SKM-1 treated with dmso at 0.1 percent for 144 hours (cell line): ENCODE data around the gene DLG4.
A peak's percentile ranks its signal among the peaks of the same experiment; 100 is the strongest.

ENCODE experiments used
- DNase-seq: peaks from one replicate; lab custom pipeline; 2025; ENCODE audit not compliant: unreplicated experiment; lab: John Stamatoyannopoulos, UW

Gene DLG4

GRCh38 chr17:7219812-7220592 is at the start of gene DLG4, which contains the start of gene ACADVL:
TSS of gene DLG4 (minus strand) at chr17:7219836.
TSS of gene ACADVL (plus strand) at chr17:7219938. CDS start at chr17:7219985, 47 bp downstream.
- DNase-seq = peak; percentile 48

- no peak for DNase-seq
These were observed 47.1 kb upstream of the DLG4 start for GRCh38 chr17:7266784-7267183.

- DNase-seq = no peak
These were observed 44.1 kb upstream of the DLG4 start for GRCh38 chr17:7263801-7264078.

- no peak for DNase-seq
These were observed 43.5 kb upstream of the DLG4 start for GRCh38 chr17:7262935-7263800.

GRCh38 chr17:7262192-7262934 is 42.7 kb upstream of the DLG4 start, which contains the start of gene CLDN7:
TSS of gene CLDN7 (minus strand) at chr17:7262478. CDS start at chr17:7262043, 435 bp downstream.
- DNase-seq = no peak

- no peak for DNase-seq
These were observed 41.9 kb upstream of the DLG4 start for GRCh38 chr17:7261379-7262191.

GRCh38 chr17:7260651-7261378 is 41.2 kb upstream of the DLG4 start:
- DNase-seq = no peak

GRCh38 chr17:7260151-7260550 is 40.5 kb upstream of the DLG4 start:
- no peak for DNase-seq

GRCh38 chr17:7259555-7259889 is 39.9 kb upstream of the DLG4 start:
- DNase-seq = no peak

- no peak for DNase-seq
These were observed 39.3 kb upstream of the DLG4 start for GRCh38 chr17:7258731-7259554.

- DNase-seq = no peak
These were observed 37.3 kb upstream of the DLG4 start for GRCh38 chr17:7256766-7257456.

GRCh38 chr17:7254511-7254910 is 34.9 kb upstream of the DLG4 start:
- no peak for DNase-seq

GRCh38 chr17:7253082-7253481 is 33.4 kb upstream of the DLG4 start:
- DNase-seq = no peak

- DNase-seq = peak; percentile 46
These were observed 32.8 kb upstream of the DLG4 start, which contains the start of gene ELP5 for GRCh38 chr17:7252176-7253043. TSS of gene ELP5 (plus strand) at chr17:7252215. CDS start at chr17:7252551, 336 bp downstream.

GRCh38 chr17:7251661-7252175 is 32.1 kb upstream of the DLG4 start, which contains the start of gene CTDNEP1:
TSS of gene CTDNEP1 (minus strand) at chr17:7251734. CDS start at chr17:7251296, 438 bp downstream.
- peak; percentile 92 for DNase-seq

GRCh38 chr17:7250695-7251627 is 31.3 kb upstream of the DLG4 start:
- DNase-seq = no peak
